Calu3 (cell line): ENCODE data around the gene CDK5RAP1. TPM values are rescaled to one million over a fixed set of nuclear protein-coding genes. Genes with fewer than 3 reads are reported as not detected.

Source experiments
- BruUV-seq: library from RNA; stranded (reverse); fragments of 400-500 nt; replicated peaks from 2 replicates; lab custom pipeline; 2021; lab: Mats Ljungman, UMichigan
- CTCF ChIA-PET: fragments of 300-600 bp; sonication (Branson Sonifier 250); formaldehyde crosslinking; loops from one replicate; lab custom pipeline; 2022; ENCODE audit warnings: antibody characterized with exemption; lab: Charles Lee
- DNase-seq: peaks from one replicate; pipeline ENCODE4 v3.0.0; 2022
- H3K27ac Mint-ChIP-seq: one replicate; pipeline ENCODE4 v1.8.0; 2022; ENCODE audit warnings: mixed read lengths; ENCODE audit not compliant: unreplicated experiment
- H3K27me3 Mint-ChIP-seq: one replicate; pipeline ENCODE4 v1.8.0; 2022; ENCODE audit warnings: mixed read lengths; ENCODE audit not compliant: unreplicated experiment
- H3K36me3 Mint-ChIP-seq: one replicate; pipeline ENCODE4 v1.8.0; 2022; ENCODE audit warnings: mild to moderate bottlenecking, moderate library complexity, mixed read lengths; ENCODE audit not compliant: insufficient read depth, unreplicated experiment
- H3K4me1 Mint-ChIP-seq: one replicate; pipeline ENCODE4 v1.8.0; 2022; ENCODE audit warnings: mild to moderate bottlenecking, low read depth, mixed read lengths; ENCODE audit not compliant: unreplicated experiment
- H3K4me3 Mint-ChIP-seq: one replicate; pipeline ENCODE4 v1.8.0; 2022; ENCODE audit warnings: mild to moderate bottlenecking, low read depth, moderate library complexity, mixed read lengths; ENCODE audit not compliant: unreplicated experiment
- H3K9me3 Mint-ChIP-seq: one replicate; pipeline ENCODE4 v1.8.0; 2022; ENCODE audit warnings: low read depth, mixed read lengths; ENCODE audit not compliant: unreplicated experiment
- intact Hi-C: fragments of 100-400 bp; cut with micrococcal nuclease; formaldehyde crosslinking; loops from one replicate; pipeline ENCODE4 v1.10.0; 2022; ENCODE audit not compliant: unreplicated experiment
- total RNA-seq: library from RNA; stranded (reverse); gene quantifications from 2 replicates; pipeline ENCODE4 v1.2.3, GENCODE V29; 2022
- TF ChIP-seq, protein P1 (sequence below): fragments of 200-600 bp; IDR thresholded peaks from one replicate; pipeline ENCODE4 v1.8.0; 2022; ENCODE audit warnings: antibody characterized with exemption; ENCODE audit not compliant: unreplicated experiment

Gene CDK5RAP1
- total RNA-seq, 1 experiment from 2014 or later: 65.8 TPM

DNA sequence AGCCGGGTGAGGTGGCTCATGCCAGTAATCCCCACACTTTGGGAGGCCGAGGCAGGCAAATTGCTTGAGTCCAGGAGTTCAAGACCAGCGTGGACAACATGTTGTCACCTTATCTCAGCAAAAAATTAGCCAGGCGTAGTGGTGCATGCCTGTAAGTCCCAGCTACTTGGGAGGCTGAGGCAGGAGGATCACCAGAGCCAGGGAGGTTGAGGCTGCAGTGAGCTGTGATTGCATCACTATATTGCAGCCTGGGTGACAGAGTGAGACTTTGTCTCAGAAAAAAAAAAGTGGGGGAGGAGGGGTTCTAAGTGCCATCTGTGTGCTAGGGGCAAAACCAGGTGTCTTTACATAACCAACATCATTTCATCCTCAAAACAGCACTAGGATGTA lies 48.3 kb downstream of the CDK5RAP1 start:
- BruUV-seq: no TSS peak
- no peaks in the 10 kb centered on the region for H3K27me3 Mint-ChIP-seq
- no peaks in the 10 kb centered on the region for H3K9me3 Mint-ChIP-seq
- CTCF ChIA-PET: no interaction called here
- intact Hi-C loops: no loop called here
- no peak for DNase-seq
- H3K36me3 Mint-ChIP-seq: peaks cover 8% of the 10 kb centered on the region
- no peak overlapping the region for H3K4me3 Mint-ChIP-seq
- no peak overlapping the region for H3K27ac Mint-ChIP-seq
- TF ChIP-seq, protein P1, sequence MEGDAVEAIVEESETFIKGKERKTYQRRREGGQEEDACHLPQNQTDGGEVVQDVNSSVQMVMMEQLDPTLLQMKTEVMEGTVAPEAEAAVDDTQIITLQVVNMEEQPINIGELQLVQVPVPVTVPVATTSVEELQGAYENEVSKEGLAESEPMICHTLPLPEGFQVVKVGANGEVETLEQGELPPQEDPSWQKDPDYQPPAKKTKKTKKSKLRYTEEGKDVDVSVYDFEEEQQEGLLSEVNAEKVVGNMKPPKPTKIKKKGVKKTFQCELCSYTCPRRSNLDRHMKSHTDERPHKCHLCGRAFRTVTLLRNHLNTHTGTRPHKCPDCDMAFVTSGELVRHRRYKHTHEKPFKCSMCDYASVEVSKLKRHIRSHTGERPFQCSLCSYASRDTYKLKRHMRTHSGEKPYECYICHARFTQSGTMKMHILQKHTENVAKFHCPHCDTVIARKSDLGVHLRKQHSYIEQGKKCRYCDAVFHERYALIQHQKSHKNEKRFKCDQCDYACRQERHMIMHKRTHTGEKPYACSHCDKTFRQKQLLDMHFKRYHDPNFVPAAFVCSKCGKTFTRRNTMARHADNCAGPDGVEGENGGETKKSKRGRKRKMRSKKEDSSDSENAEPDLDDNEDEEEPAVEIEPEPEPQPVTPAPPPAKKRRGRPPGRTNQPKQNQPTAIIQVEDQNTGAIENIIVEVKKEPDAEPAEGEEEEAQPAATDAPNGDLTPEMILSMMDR: no peak
- no peaks in the 10 kb centered on the region for H3K4me1 Mint-ChIP-seq

GRCh38 chr20:33352258-33353012 lies 48.9 kb downstream of the CDK5RAP1 start:
- Mint-ChIP-seq H3K4me3 (no peak overlapping the region), H3K9me3 (no peaks in the 10 kb centered on the region), H3K4me1 (no peaks in the 10 kb centered on the region), H3K27ac (no peak overlapping the region), H3K36me3 (peaks cover 13% of the 10 kb centered on the region), H3K27me3 (no peaks in the 10 kb centered on the region)
- TF ChIP-seq, protein P1: no peak
- intact Hi-C loops: no loop called here
- no peak for DNase-seq
- BruUV-seq: no TSS peak
- CTCF ChIA-PET: no interaction called here

DNA sequence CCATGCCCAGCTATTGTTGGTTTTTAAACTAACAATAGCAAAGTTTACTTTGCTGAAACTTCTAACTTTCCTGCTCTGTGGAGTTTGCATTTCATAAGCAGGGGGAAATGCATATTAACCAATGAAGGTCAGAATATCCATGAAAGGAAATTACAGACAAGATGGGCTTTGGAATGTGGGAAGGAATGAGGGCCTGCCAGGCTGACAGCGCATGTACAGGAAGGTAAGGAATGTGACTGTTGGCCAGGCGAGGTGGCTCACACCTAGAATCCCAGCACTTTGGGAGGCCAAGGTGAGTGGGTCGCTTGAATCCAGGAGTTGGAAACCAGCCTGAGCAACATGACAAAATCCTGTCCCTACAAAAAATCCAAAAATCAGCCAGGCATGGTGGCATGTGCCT lies 49.6 kb downstream of the CDK5RAP1 start:
- TF ChIP-seq, protein P1: no peak
- no peaks in the 10 kb centered on the region for H3K4me1 Mint-ChIP-seq
- H3K9me3 Mint-ChIP-seq: no peaks in the 10 kb centered on the region
- H3K27me3 Mint-ChIP-seq: no peaks in the 10 kb centered on the region
- H3K27ac Mint-ChIP-seq: no peak overlapping the region
- H3K36me3 Mint-ChIP-seq: peaks cover 15% of the 10 kb centered on the region
- intact Hi-C loops: no loop called here
- DNase-seq: no peak
- no TSS peak for BruUV-seq
- CTCF ChIA-PET: no interaction called here
- H3K4me3 Mint-ChIP-seq: no peak overlapping the region

DNA sequence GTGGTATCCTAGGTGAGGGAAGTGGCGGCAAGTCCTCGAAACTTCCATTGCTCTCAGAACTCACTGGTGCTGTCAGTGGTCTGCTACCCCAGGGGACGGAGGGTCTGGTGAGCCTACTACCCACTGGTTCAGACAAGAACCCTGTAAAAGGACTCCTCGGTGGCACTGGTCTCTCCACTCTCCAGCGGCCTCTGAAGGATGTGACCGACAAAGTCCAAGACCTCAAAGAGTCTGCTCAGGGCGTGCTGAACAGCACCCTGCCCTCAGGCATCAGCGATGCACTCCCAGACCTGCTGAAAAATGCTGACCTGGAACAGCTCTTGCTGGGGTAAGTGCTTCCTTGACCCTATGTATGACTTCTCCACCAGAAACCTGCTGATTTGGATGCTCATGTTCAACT lies 51.8 kb downstream of the CDK5RAP1 start:
- TF ChIP-seq, protein P1: no peak
- Mint-ChIP-seq H3K27me3 (no peaks in the 10 kb centered on the region), H3K4me1 (no peaks in the 10 kb centered on the region), H3K9me3 (no peaks in the 10 kb centered on the region), H3K36me3 (peaks cover 15% of the 10 kb centered on the region), H3K27ac (no peak overlapping the region), H3K4me3 (no peak overlapping the region)
- DNase-seq: no peak
- intact Hi-C loops: no loop called here
- BruUV-seq: no TSS peak
- CTCF ChIA-PET: no interaction called here
